SKM-1 treated with dmso at 0.1 percent for 144 hours (cell line): ENCODE measurements around the gene MARVELD3.
"Not testable (repeated sequence)": the region's sequence is repeated elsewhere in the genome, so short reads cannot be mapped to it uniquely, and the experiment has no call there.

Source experiments
- DNase-seq: peaks from one replicate; lab custom pipeline; 2025; ENCODE audit not compliant: unreplicated experiment; lab: John Stamatoyannopoulos, UW

MARVELD3 gene

GRCh38 chr16:71626018-71626857 lies at the start of gene MARVELD3:
MARVELD3 (plus strand) TSS chr16:71626184; CDS start chr16:71626230, 46 bp downstream.
- no peak for DNase-seq

GRCh38 chr16:71576971-71577370 lies 49.0 kb upstream of the MARVELD3 start, which contains the start of gene TAT:
TAT (minus strand) TSS chr16:71577092; CDS start chr16:71576415, 677 bp downstream.
- no peak for DNase-seq

DNA sequence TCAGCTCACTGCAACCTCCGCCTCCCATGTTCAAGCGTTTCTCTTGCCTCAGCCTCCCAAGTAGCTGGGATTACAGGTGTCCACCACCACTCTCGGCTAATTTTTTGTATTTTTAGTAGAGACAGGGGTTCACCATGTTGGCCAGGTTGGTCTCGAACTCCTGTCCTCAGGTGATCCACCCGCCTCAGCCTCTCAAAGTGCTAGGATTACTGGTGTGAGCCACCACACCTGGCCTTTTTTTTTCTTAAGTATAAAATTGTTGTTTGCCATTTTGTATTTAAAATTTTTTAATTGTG lies 43.5 kb upstream of the MARVELD3 start:
- DNase-seq: not testable (repeated sequence)

GRCh38 chr16:71584543-71585317 lies 41.3 kb upstream of the MARVELD3 start:
- DNase-seq: no peak

DNA sequence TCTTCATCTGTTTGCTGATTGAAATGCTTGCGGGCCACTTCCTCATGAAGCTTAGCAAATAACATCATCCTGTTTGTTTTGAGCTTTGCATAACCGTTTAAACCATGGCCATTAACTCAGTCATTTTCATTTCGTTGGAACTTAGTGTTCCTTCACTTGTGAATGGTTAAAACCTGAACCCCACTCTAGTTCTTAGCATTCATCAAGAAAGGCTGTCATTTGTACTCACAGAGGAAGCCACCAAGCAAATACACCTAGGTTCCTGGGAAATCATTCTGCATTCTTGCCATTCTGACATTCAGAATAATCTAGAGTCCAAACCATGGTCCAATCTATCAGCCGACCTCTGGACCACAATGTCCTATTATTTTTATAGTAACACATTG lies 40.7 kb upstream of the MARVELD3 start:
- DNase-seq: no peak

DNA sequence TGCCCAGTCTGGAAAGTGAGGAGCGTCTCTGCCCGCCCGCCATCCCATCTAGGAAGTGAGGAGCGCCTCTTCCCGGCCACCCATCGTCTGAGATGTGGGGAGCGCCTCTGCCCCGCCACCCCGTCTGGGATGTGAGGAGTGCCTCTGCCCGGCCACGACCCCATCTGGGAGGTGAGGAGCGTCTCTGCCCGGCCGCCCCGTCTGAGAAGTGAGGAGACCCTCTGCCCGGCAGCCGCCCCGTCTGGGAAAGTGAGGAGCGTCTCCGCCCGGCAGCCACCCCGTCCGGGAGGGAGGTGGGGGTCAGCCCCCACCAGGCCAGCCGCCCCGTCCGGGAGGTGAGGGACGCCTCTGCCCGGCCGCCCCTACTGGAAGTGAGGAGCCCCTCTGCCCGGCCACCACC lies 36.6 kb upstream of the MARVELD3 start:
- DNase-seq: not testable (repeated sequence)

GRCh38 chr16:71590071-71590470 lies 35.9 kb upstream of the MARVELD3 start:
- DNase-seq: not testable (repeated sequence)

GRCh38 chr16:71590584-71590983 lies 35.4 kb upstream of the MARVELD3 start:
- DNase-seq: no peak

- no peak for DNase-seq
Observed at GRCh38 chr16:71591917-71592316, 34.1 kb upstream of the MARVELD3 start.

DNA sequence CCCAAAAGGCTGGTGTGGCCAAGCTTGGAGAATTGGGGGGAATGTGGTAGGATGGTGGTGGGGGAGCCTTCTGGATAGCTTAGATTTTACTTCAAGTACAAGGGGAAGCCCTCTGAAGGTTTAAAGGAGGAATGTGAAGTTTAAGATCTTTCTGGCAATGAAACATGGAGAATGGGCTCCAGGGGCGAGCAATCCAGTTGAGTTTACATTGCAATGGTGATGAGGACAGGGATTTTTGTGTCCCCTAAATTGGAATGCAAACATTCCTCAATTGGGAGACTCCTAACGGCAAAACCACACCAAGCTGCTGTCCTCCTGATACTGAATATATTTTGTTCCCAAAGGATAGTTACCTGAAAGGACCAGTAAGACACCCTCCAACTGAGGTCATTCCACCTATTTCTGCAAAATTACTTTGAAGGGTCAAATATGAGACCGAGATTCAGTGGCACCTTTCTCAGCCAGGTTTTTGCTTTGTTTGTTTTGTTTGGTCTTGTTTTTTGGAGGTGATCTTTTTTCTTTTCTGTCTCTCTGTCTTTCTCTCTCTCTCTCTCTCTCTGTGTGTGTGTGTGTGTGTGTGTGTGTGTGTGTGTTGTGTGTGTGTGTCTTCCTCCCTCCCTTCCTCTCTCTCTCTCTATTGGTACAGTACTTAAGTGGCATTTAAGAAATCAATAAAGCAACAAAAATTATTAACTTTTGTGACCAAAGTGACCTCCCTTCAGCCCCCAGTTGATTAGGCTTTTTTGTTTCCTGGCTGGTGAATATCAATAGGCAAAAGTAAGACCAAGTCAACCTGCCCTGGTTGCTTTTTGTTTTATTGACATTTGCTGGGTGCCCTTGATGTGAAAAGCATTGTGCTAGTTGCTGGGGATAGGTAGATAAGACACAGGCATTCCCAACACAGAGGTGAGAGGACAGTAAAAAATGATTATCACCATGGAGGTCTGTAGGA lies 32.7 kb upstream of the MARVELD3 start:
- no peak for DNase-seq

- no peak for DNase-seq
Observed at GRCh38 chr16:71594000-71594646, 31.9 kb upstream of the MARVELD3 start.

DNA sequence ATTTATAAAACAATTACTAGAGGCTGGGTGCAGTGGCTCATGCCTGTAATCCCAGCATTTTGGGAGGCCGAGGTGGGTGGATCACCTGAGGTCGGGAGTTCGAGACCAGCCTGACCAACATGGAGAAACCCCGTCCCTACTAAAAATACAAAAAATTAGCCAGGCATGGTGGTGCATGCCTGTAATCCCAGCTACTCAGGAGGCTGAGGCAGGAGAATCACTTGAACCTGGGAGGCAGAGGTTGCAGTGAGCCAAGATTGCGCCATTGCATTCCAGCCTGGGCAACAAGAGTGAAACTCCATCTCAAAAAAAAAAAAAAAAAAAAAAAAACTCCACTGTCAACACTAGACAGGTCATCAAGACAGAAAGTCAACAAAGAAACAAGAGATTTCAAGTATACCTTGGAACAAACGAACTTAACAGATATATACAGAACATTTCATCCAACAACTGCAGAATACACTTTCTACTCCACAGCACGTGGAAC lies 30.6 kb upstream of the MARVELD3 start:
- not testable (repeated sequence) for DNase-seq

- not testable (repeated sequence) for DNase-seq
Observed at GRCh38 chr16:71598426-71598825, 27.6 kb upstream of the MARVELD3 start.

- DNase-seq: no peak
Observed at GRCh38 chr16:71600822-71601221, 25.2 kb upstream of the MARVELD3 start.

GRCh38 chr16:71609066-71609465 lies 16.9 kb upstream of the MARVELD3 start:
- no peak for DNase-seq

DNA sequence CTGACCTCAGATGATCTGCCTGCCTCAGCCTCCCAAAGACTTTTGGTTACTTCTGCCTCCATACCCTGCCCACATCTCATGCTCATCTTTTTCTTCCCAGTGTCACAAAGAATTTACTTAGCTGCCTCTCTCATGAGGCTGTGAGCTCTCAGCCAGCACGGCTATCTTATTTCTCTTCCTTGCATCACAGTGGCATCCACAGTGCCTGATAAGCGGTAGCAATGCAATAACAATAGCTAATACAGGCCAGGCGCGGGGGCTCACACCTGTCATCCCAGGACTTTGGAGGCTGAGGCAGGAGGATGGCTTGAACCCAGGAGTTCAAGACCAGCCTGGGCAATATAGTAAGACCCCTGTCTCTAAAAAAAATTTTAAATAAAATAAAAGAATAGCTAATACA lies 15.5 kb upstream of the MARVELD3 start:
- no peak for DNase-seq

- DNase-seq: peak; percentile 58
Observed at GRCh38 chr16:71610936-71611871, 14.8 kb upstream of the MARVELD3 start.

DNA sequence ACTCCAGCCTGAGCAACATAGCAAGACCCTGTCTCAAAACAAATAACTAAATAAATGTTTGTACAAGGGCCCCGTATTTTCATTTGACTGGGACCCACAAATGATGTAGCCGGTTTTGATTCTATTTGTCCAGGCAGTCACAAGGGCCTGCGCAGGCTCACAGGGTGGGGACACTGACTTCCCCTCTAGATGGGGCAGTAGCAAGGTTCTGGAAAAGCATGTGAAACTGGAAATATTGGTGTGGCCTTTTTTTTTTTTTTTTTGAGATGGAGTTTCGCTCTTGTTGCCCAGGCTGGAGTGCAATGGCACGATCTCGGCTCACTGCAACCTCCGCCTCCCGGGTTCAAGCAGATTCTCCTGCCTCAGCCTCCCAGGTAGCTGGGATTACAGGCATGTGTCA lies 11.0 kb upstream of the MARVELD3 start:
- not testable (repeated sequence) for DNase-seq

DNA sequence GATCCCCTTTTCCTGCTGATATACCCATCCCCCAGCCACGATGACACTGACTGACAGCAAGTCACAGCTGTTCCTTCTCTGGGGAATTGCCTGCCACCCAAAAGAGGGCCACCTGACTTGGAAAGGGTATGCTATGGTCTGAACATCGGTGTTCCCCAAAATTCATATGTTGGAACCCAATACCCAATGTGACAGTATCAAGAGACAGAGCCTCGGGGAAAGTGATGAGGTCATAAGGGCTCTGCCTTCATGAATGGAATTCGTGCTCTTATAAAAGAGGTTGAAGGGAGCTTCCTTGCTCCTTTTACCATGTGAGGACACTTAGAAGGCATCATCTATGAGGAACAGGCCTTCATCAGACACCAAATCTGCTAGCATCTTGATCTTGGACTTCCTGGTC lies 7.6 kb upstream of the MARVELD3 start:
- DNase-seq: no peak
